GM18907 (cell line): ENCODE measurements around the gene TMCO5A.

Experiments
- ATAC-seq: cut with Tn5 transposase; IDR thresholded peaks from one replicate; pipeline ENCODE4 v1.9.1; 2021; ENCODE audit warnings: mild to moderate bottlenecking, moderate library complexity; ENCODE audit not compliant: unreplicated experiment

TMCO5A gene

GRCh38 chr15:37967788-37968187 lies 33.3 kb downstream of the TMCO5A start:
- ATAC-seq, result no peak

- no peak for ATAC-seq
Observed at GRCh38 chr15:37973856-37974255, 39.4 kb downstream of the TMCO5A start.

- ATAC-seq, result no peak
Observed at GRCh38 chr15:37978231-37978630, 43.8 kb downstream of the TMCO5A start.

GRCh38 chr15:37979671-37980409 lies 45.4 kb downstream of the TMCO5A start:
- ATAC-seq, result no peak

GRCh38 chr15:37981201-37981600 lies 46.8 kb downstream of the TMCO5A start:
- no peak for ATAC-seq

GRCh38 chr15:37981775-37982174 lies 47.3 kb downstream of the TMCO5A start:
- ATAC-seq, result no peak

- no peak for ATAC-seq
Observed at GRCh38 chr15:37984368-37984767, 49.9 kb downstream of the TMCO5A start.

GRCh38 chr15:37995461-37996347 lies 61.3 kb downstream of the TMCO5A start:
- peak; percentile 79 for ATAC-seq
